ENCODE results near the gene MUL1. TPM values are rescaled to one million over a fixed set of nuclear protein-coding genes. Genes with fewer than 3 reads are reported as not detected.

Gene MUL1
- total RNA-seq, 1 donor: 23.7 TPM

DNA sequence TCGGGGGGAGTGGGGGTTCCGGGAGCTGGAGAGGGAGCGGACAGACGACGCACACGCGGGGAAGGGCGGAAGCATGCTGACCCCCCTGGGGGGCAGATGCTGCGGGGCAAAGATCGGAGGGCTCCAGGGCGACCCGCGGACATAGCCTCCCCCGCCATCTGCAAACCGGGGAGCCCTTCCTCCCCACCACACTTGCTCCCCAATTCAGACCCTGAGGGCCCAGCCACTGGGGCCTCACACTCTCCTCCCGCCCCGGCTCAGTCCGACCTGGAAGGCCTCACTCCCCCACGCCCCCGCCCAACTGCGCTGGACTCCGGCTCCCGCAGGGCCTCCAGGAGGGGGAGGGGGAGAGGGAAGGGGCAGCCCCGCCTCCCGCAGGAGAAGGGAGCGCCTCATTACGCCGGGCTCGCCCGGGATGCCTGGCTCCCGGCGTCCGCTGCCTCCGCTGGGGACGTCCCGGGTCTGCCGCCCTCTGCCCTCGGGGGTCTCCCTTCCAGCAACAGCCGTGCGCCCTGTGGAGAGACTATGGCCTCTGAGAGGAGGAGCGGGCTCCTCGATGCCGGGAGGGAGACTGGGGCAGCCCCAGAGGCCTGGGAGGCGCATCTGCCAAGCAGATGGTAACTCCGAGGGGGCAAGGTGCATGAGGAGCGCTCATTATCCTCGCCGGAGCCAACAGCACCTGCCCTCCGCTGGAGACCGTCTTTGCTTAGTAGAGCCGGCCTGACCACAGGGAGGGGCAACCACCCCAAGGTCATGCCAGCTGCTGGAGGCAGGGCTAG, 21.3 kb downstream of the MUL1 start:
- H3K4me3 ChIP-seq (ENCODE audit: low read depth, low read length): peak overlapping the region; percentile 79
- peak; percentile 50 for DNase-seq (ENCODE audit: low read depth)
- TF ChIP-seq, protein P1, sequence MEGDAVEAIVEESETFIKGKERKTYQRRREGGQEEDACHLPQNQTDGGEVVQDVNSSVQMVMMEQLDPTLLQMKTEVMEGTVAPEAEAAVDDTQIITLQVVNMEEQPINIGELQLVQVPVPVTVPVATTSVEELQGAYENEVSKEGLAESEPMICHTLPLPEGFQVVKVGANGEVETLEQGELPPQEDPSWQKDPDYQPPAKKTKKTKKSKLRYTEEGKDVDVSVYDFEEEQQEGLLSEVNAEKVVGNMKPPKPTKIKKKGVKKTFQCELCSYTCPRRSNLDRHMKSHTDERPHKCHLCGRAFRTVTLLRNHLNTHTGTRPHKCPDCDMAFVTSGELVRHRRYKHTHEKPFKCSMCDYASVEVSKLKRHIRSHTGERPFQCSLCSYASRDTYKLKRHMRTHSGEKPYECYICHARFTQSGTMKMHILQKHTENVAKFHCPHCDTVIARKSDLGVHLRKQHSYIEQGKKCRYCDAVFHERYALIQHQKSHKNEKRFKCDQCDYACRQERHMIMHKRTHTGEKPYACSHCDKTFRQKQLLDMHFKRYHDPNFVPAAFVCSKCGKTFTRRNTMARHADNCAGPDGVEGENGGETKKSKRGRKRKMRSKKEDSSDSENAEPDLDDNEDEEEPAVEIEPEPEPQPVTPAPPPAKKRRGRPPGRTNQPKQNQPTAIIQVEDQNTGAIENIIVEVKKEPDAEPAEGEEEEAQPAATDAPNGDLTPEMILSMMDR (IDR thresholded peaks at IDR 0.05; ENCODE audit: insufficient read depth, low read length): no peak

DNA sequence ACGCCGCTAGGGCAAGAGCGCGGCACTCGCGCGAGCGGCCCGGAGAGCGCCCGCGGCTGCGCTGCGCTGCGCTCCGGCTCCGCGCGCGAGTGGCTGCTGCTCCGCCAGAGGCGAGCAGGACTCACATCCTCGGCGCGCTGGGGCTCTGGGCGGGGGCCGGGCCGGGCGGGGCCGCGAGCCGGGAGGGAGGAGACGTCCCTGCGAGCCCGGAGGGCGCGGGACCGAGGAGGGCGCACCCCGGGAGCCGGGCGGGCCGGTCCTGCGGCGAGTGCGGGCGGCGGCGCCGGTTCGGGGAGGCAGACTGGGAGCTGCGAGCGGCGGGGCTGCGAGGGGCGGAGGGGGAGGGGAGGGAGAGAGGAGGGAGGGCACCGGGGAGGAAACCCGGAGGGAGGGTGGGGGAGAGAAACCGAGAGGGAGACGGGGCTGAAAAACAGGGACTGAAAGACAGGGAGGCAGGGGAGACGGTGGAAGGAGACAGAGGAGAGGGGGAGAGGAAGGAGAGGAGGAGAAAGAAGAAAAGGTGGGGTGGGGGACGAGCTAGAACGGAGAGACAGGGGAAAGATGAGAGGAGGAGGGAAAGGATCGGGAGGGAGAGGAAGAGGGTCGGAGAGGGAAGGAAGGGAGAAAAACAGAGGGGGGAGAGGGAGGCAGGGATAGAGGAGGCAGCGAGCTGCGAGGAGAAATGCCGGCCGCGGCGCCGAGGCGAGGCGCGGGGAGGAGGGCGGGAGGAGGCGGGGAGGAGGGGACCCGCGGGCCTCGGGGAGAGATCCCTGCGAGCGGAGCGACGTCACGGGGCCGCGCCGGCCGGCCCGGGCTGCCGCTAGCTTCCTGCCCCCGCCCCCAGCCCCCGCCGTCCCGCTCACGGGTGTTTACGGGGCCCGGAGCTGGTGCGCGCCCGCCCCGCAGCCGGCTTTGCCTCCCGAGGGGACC, 22.2 kb downstream of the MUL1 start, which contains the start of gene CAMK2N1:
TSS of gene CAMK2N1 (minus strand) at position 684 of the 930 bp plus-strand sequence. CDS start 831 bp downstream, outside the sequence.
- TF ChIP-seq, protein P1 (IDR thresholded peaks at IDR 0.05; ENCODE audit: insufficient read depth, low read length): no peak
- DNase-seq (ENCODE audit: low read depth): peak; percentile 58
- H3K4me3 ChIP-seq (ENCODE audit: low read depth, low read length): peak within 1 kb of the TSS; percentile 79

DNA sequence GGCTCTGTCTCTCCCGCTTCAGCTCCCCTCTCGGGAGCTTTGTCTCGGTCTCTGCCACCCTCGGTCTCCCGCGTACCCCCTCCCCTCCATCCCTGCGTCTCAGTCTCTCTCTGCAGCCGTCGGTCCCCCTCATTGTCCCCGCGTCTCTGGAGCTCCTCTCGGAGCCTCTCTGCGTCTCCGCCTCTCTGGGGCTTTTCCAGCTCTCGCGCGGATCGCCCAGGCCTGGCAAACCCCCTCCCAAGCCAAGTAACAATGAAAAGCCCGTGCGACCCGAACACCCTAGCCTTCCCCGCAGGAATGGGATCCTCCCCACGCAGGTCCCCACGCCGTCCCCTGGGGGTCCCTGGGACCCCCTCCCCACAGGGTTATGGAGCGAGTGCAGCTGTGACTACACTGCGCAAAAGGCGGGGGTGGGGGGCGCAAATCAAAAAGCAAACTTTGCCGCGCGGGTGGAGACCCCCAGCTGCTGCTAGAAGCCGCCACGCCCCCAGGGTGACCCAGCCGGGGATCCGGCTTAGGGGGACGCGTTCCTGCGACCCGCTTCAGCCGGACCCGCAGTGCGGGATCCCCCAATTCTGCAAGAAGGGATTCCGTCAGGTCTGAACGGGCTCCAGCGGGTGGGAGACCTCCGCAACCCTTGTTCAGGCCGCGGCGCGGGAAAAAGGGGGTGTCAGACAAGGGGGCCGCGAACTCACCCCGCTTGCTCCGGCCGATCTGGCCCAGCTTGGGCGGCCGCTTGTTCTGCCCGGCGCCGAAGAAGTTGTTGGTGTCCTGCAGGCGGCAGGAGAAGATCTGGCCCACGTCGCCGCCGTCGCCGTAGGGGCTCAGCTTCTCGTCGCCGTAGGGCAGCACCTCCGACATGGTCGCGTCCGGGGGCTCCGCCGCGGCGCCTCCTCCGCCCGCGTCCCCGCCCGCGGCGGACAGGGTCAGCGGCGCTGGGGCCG, 23.2 kb downstream of the MUL1 start:
- peak overlapping the region; percentile 79 for H3K4me3 ChIP-seq (ENCODE audit: low read depth, low read length)
- TF ChIP-seq, protein P1 (IDR thresholded peaks at IDR 0.05; ENCODE audit: insufficient read depth, low read length): no peak
- peak; percentile 30 for DNase-seq (ENCODE audit: low read depth)

DNA sequence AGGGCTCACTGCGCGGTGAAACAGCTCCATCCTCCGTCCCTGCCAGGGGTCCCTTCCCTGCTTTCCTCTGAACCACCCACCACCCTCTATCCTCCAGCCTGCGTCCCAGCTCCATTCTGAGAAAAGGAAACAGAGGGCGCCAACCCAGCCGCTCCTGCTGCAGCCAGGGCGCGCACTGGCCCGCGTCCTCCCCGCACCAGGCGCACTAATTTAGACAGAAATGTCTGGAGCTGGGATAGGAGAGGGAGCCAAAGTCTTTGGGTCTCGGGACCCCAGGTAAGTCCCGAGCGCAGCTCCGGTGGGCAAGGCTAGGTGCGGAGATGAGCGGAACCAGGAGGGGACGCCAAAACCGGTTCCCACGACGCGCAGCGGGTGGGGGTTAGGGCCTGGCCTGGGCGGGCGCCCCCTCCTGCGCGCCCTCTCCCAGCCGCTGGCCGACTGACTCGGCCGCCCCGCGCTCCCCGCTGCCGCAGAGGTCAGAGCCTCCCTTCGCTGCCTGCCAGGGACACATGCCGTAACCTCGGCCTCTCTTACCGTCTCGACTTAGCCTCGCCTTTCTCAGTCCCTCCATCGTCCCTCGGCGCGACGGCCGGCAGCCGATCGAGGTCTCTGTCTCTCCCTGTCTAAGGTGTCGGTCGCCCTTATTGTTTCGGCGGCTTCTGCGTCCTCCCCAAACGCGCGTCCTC, 24.0 kb downstream of the MUL1 start:
- TF ChIP-seq, protein P1 (IDR thresholded peaks at IDR 0.05; ENCODE audit: insufficient read depth, low read length): peak; percentile 16
- H3K4me3 ChIP-seq (ENCODE audit: low read depth, low read length): peak overlapping the region; percentile 79
- peak; percentile 43 for DNase-seq (ENCODE audit: low read depth)

DNA sequence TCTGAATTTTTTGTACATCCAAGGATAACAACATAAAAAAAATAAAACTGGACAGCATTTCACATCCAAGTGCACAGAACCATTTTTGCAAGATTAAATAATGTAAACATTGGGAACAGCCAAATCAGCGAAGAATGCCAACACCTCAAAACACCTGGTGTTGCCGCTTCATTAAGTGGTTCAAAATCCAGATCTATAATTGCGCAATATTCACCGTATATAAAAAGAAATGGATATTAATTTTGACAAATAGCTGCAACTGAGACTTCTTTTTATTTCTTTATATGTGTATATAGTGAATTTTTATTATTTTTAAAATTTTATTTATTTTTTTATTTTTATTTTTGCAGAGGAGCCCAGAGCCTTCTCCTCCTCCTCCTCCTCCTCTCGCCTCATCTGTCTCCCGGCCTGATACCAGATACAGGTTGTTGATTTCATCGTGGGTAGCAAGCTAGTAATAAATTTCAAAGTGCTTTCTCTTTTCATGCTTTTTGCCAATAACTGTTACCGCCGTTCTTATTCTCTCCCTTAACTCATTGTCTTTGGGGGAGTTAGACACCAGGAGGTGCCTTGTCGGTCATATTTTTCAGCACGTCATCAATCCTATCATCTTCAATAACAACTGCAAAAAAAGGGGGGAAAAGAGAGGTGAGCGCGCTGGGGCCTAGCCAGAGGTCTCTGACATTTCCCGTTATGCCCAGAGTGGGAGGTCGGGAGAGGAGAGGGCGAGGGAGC, 24.7 kb downstream of the MUL1 start:
- DNase-seq (ENCODE audit: low read depth): no peak
- TF ChIP-seq, protein P1 (IDR thresholded peaks at IDR 0.05; ENCODE audit: insufficient read depth, low read length): no peak

More for the DNA sequence above, 24.7 kb downstream of the MUL1 start:
- H3K4me3 ChIP-seq (ENCODE audit: low read depth, low read length): peak overlapping the region; percentile 79
